Neural progenitor cell (in vitro differentiated cells): Measurements from ENCODE around the gene VSTM4.

Experiments
- CTCF ChIP-seq: fragments of 200-600 bp; sonication (generic); IDR thresholded peaks from 2 replicates; pipeline ENCODE4 v1.5.1; 2017; ENCODE audit warnings: antibody characterized with exemption, mild to moderate bottlenecking
- EZH2 ChIP-seq: fragments of 200-600 bp; sonication (generic); IDR thresholded peaks from 2 replicates; pipeline ENCODE4 v1.6.1; 2017; ENCODE audit warnings: antibody characterized with exemption, mild to moderate bottlenecking, moderate library complexity

GRCh38 chr10:49123981-49124950 is 8.9 kb upstream of the VSTM4 start:
- TF ChIP-seq CTCF = no peak
- no peak for TF ChIP-seq EZH2
